ENCODE measurements around the gene CLVS2.

GRCh38 chr6:123089226-123089625 is 93.2 kb downstream of the CLVS2 start:
- TF ChIP-seq CTCF (IDR thresholded peaks at IDR 0.05) (no peak), ZFX (IDR thresholded peaks at IDR 0.05; ENCODE audit: borderline replicate concordance) (no peak)

Data from 22Rv1 (cell line).